Activated CD4-positive, alpha-beta T cell treated with anti-CD3 and anti-CD28 coated beads, Interleukin-10, Interleukin-2, amounts not matched to agents 100 ng/mL and 50 ng/mL, durations not matched to agents 16 hours and 8 hours (primary cell): Measurements from ENCODE around the gene RBMS3.
A peak's percentile ranks its signal among the peaks of the same experiment; 100 is the strongest.

Experiments
- DNase-seq: peaks from one replicate; pipeline ENCODE4 v3.0.0-alpha.2; 2020

The RBMS3 gene

DNA sequence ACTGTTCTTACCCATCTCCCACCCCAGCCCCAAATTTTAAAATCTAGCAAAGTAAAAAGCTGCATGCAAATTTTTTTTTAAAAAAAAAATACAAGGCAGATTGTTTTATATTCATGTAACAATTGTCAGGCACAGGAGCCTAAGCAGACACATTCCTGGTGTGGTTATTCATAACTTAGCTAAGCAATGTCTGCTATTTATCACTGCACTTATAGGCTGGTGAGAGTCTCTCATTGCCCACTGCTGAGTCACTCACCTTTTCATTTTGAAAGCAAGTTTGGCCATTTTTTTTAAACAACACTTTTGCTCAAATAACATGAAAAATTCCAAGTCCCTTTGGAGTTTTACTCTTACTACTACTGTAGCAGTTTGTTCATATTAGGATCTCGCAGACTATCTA lies 413.9 kb downstream of the RBMS3 start:
- no peak for DNase-seq

DNA sequence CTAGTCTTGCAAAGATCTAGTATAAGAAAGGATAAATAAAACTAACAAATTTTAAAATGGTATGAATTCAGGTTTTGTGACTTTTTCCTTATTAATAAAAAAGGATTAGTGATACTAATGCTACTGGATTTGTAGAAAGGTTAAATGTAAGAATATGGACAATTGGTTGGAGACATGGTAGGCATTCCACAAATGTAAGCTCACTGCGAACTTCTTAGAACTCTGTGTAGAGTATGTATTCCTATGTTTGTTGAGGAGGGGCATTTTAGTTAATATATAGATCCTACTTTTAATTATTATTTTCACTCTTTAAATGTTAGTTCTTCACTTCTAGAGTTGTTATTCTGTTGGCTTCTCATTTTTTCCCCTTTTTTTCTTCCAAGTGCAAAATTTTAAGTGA lies 414.3 kb downstream of the RBMS3 start:
- no peak for DNase-seq

DNA sequence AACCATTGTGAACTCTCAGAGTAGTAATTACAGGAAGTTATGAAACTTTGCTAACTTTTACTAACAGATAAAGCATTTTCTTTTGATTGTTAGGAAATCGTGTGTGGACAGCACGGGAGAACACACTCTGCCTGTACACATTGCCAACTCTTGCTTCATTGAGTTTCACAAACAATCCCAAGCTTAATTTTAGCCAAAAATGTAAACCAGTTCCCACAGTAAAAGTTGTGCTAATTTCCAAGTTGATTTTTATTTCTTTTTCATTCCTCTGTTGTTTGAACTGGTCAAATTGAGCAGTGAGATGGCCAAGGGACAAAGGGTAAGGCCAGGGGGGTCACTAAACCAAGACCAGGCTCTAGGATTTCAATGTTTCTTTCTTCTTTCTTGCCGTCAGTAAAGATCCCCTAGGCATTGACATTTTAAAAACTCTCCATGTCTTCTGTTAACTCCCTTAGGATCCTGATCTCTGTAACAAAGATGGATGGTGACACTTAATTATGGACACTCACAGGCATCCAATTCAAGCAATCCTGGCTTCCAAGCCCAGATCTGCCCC lies 414.9 kb downstream of the RBMS3 start:
- DNase-seq = no peak

DNA sequence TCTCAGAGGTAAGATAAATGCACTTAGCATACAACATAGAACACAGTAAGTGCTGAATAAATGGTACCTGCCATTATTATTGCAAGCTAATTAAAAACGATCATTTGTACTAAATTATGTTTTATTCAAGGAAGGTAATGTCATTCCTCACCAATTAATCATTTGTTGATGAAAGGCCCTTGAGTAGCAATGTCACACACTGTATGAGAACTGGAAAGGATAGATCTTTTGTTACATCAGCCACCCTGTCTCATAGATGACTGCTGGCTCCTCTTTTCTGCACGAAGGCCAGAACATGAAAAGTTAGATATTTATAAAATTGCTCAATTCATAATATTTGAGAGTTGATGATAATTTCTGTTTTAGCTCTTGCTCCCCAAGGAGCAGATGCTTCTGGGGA lies 415.4 kb downstream of the RBMS3 start:
- DNase-seq = no peak

DNA sequence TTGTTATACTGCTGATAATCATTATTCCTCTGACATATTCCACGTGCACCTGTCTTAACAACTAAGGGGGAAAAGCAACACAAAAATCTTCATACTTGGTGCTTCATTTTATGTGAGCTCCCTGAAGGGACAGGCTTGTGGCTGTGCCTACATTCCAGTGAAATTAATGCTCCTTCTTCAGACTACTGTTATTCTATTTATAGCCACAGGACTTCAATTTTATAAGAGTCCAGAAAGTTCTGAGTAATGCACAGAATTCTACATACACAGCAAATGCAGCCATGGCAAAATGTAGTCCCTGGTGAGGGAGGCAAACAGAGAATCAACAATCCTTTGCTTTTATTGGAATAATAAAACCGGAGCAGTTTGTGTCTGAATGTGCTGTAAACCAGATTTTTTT lies 417.1 kb downstream of the RBMS3 start:
- DNase-seq = no peak

DNA sequence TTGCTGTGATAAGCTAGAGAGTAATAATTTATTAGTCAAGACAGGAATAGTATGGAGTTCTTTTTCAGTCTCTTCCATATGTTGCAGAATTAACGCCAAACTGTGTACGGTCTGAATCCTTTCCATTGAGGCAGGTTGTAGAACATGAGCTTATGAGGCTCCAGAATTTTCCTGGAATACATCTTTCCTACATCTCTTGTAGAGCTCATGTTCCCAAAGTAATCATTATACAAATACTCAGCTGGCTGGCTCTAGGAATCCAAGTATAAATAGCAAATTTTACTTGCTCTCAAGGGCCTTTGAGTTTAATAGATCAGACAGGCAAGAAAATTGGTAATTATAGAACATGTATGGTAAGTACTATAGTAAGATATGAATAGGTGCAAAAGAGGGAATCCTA lies 419.4 kb downstream of the RBMS3 start:
- DNase-seq = no peak

DNA sequence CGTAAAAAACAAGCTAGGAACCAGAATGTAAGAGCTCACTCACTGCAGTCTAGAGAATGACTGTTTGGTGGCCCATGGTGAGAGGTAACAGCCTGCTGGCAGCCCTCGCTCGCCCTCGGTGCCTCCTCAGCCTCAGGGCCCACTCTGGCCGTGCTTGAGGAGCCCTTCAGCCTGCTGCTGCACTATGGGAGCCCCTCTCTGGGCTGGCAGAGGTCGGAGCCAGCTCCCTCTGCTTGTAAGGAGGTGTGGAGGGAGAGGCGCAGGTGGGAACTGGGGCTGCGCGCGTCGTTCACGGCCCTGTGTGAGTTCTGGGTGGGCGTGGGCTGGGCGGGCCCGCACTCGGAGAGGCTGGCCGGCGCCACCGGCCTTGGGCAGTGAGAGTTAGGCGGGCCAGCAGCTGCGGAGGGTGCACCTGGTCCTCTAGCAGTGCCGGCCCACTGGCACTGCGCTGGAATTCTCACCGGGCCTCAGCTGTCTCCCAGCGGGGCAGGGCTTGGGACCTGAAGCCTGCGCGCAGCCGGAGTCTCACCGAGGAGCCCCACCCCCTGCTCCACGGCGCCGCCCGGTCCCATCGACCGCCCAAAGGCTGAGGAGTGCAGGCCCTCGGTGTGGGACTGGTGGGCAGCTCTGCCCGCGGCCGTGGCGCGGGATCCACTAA lies 420.6 kb downstream of the RBMS3 start:
- no peak for DNase-seq

DNA sequence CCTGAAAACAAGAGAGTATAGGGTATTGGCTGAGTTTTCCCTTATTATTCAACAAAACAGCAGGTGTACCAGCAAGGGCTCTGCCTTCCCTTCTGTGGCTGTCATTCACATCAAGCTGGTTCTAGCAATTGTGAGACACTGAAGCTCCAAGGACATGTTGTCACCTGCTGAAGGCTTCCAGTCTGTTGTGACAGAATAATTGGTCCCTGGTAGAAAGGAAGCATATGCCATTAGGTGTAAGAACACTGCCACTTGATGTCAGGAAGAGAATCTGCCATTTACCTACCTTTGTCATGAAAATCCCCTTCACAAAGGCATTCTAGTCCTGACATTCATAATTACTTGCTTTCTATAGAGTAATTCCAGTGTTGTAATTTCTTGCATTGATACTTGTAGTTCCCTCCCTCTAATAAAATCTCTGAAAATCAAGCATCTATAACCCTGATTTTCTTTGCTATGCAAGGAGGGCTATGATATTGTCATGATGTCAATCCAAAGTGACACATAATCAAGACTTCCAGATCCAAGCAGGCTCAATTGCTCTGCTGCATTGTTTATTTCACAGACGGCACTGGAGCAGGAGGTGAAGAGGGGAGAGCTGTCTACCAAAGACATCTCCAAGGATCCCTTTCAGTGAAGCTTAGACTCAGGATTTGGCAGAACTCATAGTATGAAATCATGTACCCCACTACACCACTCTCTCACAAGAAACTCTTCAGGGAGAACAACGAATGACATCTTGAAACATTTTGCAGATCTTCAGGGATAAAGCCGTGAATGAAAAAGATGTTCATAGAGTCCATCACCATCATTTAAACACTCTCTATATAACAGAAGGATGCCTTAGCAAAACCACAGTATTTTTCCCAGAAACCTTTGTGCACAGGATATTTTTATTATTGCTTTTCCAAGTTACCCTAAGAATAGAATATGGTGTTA lies 425.3 kb downstream of the RBMS3 start:
- DNase-seq = no peak

DNA sequence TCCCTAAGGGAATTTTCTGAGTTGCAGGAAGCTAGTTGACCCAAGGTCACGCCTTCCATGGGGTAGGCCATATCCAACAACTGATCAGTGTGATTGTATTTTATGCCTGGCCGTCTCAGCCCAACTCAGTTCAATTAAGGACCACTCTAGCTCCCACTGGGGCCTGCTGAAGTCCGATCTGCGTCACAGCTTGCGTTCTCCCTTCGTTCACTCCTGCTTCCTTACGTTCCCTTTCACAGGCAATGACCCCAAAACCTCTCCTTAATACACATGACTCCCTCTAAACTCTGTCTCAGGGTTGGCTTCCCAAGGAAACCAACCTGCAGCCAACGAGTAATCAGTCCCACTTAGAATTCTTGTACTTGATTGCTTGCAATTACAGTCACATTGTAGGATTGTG lies 428.0 kb downstream of the RBMS3 start:
- no peak for DNase-seq

DNA sequence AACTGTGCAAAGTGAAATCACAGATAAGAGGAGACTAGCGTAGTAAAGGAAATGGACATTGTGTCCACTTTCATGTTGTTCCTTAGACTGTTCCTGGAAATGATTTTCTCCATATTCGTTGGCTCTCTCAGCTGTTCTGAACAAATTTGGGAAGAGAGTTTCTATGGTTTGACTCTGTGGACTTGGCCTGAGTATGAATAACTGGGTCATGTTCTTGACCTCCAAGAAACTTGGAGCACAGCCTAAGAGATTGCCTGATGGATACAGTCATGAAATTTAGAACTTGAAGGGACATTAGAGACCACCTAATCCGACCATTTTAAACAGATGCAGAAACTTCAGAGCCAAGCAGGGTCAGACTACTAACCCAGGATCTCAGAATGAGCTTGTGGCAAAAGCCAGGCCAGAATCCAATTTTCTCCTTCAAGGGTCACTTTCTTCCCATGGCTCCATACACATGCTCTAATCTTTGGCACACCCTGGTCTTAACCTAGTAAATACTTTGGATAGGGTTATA lies 430.4 kb downstream of the RBMS3 start:
- DNase-seq = no peak

DNA sequence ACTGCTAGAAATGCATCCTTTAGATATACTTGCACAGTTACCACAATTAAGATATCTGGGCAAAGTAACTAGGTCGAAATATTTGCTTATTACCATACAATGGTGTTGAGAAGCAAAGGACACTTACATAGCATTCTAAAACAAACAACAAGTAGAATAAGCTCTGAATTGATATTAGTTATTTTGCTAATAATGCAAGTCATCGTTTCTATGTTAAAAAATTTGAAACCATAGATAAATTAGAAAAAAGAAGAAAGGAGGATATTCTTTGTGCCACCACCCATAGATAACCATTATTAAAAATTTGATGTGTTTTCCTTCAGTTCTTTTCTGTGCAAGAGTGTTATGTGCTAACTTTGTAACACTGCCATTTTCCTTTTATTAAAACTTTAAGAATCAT lies 435.3 kb downstream of the RBMS3 start:
- DNase-seq = no peak

DNA sequence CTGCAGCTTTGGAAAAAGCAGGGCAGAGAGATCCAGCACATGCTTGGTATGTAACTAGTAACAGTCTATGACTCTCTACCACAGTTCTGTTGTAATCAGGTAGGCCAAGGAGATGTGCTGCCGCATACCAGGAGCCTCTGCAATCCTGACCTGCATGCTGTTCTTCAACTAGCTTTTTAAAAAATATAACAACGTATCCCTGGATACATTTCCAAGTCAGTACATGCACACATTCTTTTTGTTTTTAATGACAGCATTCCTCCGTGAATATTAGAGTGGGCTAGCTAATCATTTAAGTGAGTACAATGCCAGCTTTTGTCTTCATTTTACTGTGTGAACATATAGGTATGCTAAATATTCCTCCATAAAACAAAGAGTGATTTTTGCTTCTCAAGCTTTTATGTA lies 437.8 kb downstream of the RBMS3 start:
- no peak for DNase-seq

DNA sequence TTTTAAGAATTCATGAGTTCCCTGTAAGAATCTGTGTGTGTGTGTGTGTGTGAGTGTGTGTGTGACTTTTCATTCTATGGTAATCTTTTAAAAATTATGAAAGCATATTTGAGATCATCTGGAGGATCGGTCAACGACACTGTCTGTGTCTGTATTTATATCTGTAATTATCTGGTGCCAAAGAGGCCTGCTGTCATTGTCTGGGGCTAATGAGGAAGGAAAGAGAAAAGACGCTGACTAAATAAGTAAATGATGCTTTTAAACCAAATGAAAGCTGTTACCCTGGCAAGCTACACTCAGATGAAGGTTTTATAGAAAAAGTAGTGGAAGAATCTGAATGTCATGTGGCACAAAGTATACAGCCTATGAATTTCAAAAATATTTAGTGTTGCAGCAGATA lies 439.8 kb downstream of the RBMS3 start:
- DNase-seq = no peak

DNA sequence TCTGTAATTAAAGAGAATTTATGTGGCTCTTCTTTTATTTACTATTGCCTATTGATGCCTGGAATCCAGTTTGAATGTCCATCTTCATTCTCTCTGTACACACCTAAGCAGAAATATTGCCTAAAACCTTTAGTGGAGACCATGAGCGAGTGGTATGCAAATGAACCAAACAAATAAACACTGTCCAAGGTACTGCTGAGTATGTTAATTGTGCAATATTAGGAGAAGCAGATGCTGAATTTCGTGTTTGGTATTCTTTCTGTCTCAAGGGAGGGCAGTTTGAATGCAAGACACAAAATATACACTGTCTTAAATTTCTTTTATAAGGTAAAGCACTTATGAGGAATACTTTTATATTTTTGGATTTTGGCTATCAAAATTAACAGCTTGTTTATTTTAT lies 440.9 kb downstream of the RBMS3 start:
- no peak for DNase-seq

DNA sequence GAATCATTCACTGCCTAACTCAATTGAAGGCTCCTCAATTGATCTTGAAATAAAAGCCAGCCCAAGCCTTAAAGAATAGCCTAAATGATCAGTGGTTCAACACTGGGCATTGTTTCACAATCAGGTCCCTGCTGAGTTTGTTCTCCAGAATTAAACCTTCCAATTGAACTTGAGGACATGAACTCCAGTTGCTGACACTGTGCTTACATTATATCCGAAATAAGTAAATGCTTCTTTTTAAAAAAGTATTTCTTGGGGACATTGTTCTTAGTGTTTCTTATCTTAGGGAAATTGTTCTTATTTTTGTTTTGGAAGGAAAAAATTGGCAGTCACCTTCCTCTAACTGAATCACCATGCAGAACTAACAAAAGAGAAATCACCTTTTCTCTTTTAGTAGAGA lies 450.2 kb downstream of the RBMS3 start:
- DNase-seq = no peak

DNA sequence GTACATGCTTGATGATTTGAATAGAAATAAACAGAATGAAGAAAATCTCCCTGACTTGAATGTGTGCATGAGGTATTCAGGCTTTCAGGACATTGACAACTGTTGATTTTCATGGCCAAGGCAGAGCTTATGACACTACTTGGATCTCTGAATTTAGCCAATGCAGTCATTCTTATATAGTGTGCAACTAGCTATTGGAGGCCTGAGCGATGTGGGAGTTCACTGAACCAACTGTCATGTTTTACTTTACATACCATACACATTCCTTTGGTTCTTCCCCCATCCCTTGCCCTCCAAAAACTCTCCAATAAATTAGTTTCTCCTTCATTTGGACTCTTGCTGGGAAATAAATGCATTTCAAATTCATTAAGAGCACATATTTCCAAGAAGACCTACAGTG lies 460.4 kb downstream of the RBMS3 start:
- no peak for DNase-seq

DNA sequence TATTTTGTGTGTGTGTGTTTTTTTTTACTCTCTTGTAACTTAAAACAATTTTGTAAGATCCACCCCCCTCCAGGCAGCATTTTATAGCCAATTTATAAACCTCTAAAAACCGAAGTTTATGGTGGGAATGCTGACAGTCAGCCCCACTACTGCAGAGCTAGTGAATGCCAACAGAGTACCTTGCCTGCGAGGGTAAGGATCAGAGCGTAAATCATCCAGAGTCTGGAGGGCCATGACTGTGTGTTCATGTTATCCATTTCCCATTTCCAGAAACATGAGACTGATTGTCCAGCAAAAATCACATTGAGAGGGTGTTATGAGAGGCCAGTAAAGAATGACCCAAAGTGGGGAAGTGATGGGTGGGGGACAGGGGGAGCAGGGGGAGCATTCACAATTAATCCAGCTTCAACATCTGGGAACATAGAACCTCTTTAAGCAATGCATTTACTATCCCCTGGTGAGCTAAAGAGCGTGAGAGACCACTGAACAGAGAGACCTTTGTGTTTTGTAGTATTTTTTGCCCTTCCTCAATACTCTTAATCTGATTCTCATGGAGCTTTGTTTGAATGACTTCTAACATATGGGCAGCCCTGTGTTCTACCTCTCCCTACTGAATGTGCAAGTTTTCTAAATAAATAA lies 464.5 kb downstream of the RBMS3 start:
- DNase-seq = no peak

DNA sequence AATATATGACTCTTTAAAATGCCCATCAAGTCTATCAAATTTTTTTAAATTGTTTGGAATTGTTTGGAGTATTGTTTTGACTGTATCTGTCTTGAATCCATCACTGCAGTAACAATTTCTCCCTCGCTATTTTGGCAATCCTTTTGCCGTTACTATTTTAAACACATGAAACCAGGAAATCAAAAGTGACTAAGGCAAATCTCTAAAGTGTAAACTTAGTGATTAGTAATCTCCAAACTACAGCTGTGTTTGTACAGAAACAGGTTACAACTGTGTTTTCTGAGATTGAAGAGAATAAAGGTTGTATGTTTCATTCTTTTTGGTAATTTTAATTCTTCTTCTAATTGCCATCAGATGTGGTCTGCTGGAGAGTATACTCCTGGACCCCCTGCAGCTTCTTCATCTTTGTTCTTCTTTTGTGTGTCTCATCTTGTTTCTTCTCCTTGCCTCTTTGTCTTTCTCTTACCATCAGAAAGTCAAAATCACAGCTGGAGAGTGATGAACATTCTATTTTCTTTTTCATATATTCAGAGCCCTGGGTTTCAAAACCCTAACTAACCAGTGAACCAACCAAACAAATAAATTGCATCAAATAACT lies 465.4 kb downstream of the RBMS3 start:
- peak; percentile 28 for DNase-seq

DNA sequence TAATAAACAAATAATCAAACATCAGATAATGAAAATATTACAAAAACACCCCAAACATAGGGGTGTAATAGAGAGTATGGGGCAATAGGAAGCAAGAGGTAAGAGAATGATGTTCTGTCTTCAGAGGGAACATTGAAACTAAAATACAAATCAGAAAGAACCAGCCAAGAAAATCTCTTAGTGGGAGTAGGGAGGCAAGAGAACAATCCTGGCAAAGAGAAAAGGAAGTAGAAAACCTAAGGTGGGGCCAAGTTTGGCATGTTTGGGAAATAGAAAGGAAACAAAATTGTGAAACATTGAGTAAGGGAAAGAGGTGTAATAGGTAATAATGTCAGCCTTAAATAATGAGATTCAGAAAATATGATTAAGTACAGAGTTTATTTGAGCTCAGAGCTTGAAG lies 467.1 kb downstream of the RBMS3 start:
- no peak for DNase-seq

DNA sequence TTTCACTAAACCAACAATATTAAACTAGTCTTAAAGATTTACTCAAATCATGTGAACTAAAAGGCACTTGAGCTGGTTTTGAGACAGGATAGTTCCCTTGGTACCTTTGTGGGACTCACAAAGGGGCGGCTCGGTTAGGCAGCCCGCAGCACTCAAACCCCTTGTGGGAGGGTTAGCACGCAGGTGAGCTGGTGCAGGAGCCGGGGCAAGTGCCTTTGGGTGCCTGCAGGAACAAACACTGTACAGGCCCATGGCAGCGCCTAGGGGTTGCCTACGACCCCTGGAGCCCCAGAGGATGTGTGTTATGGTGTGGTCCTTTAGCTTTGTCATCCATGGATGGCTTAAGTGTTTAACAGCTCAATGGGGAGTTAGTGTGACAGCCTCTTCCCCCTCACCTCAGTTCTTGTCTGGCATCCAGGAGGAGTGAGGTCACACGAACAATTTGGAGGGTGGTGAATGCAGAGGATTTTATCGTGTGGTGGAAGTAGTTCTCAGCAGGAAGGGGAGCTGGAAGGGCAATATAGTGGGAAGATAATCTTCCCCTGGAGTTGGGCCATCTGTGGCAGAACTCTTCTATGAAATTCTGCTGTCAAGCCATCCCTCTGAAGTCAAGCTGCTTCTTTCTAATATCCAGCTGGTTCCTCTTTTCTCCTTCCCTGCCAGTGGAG lies 470.9 kb downstream of the RBMS3 start:
- DNase-seq = no peak

DNA sequence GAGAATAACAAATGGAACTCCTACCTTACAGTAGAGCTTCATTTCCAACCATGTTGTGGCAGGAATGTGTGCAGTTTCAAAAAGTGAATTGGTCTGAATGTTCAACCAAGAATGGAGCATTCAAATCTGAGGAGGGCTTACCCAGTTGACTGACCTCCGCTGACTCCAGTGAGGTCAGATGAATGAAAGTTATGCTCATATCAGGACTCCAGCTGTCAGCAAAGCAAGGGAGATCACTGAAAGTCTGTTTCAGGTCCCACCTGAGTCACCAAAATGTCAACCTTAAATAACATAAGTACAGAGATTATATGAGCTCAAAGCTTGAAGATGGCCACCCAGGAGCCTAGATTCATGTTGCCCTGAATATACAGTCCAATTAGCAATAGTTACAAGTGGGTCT lies 473.5 kb downstream of the RBMS3 start:
- DNase-seq = no peak

DNA sequence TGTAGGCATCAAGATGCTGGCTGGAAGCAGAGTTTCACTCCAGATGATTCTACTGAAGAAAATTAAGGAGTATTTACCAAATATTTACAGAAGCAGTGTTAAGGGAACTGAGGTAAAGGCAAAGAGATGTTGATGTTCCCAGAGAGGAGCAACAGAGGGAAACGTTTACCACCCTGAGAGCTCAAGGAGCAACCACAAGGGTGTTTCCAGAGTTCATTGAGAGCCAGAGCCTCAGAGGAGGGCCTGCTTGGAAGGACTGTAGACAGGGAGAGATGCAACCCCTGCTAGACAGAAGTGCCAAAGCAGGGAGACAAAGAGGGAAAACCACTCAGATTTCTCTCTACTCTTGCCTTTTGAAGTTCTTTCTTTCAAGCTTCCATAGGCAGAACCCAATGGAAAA lies 474.5 kb downstream of the RBMS3 start:
- no peak for DNase-seq
